GM13976 (cell line): ENCODE data around the gene SENP6.
A peak's percentile ranks its signal among the peaks of the same experiment; 100 is the strongest.

Experiments
- DNase-seq: peaks from one replicate; pipeline ENCODE4 v3.0.0; 2012; ENCODE audit warnings: low spot score
- CTCF ChIP-seq: IDR thresholded peaks from 2 replicates; pipeline ENCODE4 v1.5.1; 2012; ENCODE audit warnings: borderline replicate concordance, mild to moderate bottlenecking; ENCODE audit not compliant: insufficient read depth; ENCODE audit errors: extremely low read depth, missing control alignments, control extremely low read depth
- in situ Hi-C: fragments of 300-500 bp; cut with MboI; formaldehyde crosslinking; loops from one replicate; pipeline ENCODE4 v1.12.0; 2022; ENCODE audit warnings: low sequenced_read_pairs, mixed read lengths, inconsistent platforms; ENCODE audit not compliant: unreplicated experiment

Gene SENP6

GRCh38 chr6:75601304-75602245, at the start of gene SENP6:
SENP6 (plus strand) TSS chr6:75601880; CDS start chr6:75602525, 645 bp downstream.
- in situ Hi-C loops, result no loop called here

GRCh38 chr6:75556240-75556639, 45.4 kb upstream of the SENP6 start:
- no peak for DNase-seq
- no peak for TF ChIP-seq CTCF
- in situ Hi-C loops, result no loop called here

More at GRCh38 chr6:75601304-75602245, at the start of gene SENP6:
- TF ChIP-seq CTCF, result no peak
- peak; percentile 80 for DNase-seq

- in situ Hi-C loops, result no loop called here
- no peak for TF ChIP-seq CTCF
- DNase-seq, result no peak
These were observed 44.6 kb upstream of the SENP6 start for GRCh38 chr6:75557068-75557467.

GRCh38 chr6:75563032-75563431, 38.6 kb upstream of the SENP6 start:
- peak; percentile 28 for TF ChIP-seq CTCF
- peak; percentile 28 for DNase-seq
- in situ Hi-C loops, result no loop called here

- in situ Hi-C loops, result no loop called here
- DNase-seq, result no peak
- TF ChIP-seq CTCF, result no peak
These were observed 35.4 kb upstream of the SENP6 start for GRCh38 chr6:75566137-75566767.

GRCh38 chr6:75568100-75568499, 33.6 kb upstream of the SENP6 start:
- in situ Hi-C loops, result no loop called here
- TF ChIP-seq CTCF, result no peak
- DNase-seq, result no peak
